ENCODE measurements around the gene ASIC5.

DNA sequence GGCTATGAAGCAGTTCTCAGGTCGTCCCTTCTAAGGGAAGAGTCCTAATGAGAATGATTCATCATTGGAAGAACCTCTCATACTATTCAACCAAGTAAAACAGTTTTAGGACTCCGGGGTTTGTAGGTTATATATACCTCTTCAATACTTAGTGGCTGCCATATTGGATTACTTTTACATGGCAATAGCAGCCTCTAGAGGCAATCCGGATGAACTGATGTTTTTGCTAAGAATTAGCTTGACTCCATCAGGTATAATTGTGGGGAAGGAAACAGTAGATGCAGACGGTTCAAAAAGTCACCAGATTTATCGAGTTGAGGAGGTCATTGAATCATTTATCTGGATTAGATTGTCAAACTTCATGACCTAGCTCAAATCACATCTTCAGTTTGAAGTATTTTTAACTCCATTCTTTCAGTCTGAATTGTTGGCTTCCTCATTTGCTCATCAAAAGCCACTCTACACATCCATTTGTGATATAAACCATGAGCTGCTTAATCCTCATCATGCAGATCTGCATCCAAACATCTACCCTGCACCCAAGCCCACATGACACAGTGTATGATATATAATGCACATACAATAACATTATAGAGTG lies 78.9 kb downstream of the ASIC5 start:
- TF ChIP-seq, protein P1, sequence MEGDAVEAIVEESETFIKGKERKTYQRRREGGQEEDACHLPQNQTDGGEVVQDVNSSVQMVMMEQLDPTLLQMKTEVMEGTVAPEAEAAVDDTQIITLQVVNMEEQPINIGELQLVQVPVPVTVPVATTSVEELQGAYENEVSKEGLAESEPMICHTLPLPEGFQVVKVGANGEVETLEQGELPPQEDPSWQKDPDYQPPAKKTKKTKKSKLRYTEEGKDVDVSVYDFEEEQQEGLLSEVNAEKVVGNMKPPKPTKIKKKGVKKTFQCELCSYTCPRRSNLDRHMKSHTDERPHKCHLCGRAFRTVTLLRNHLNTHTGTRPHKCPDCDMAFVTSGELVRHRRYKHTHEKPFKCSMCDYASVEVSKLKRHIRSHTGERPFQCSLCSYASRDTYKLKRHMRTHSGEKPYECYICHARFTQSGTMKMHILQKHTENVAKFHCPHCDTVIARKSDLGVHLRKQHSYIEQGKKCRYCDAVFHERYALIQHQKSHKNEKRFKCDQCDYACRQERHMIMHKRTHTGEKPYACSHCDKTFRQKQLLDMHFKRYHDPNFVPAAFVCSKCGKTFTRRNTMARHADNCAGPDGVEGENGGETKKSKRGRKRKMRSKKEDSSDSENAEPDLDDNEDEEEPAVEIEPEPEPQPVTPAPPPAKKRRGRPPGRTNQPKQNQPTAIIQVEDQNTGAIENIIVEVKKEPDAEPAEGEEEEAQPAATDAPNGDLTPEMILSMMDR (conservative IDR thresholded peaks at IDR 0.05; ENCODE audit: low read length): peak; percentile 74
- TF ChIP-seq EZH2phosphoT487 (IDR thresholded peaks at IDR 0.05; ENCODE audit: borderline replicate concordance, low read depth, low read length): no peak

Measured in OCI-LY7 (cell line).